NCI-H1105 treated with DMSO at 0.1 percent for 48 hours (cell line): ENCODE measurements around the gene PLXNB2.

Experiments used
- DNase-seq: peaks from one replicate; lab custom pipeline; 2025; lab: John Stamatoyannopoulos, UW

PLXNB2 gene

DNA sequence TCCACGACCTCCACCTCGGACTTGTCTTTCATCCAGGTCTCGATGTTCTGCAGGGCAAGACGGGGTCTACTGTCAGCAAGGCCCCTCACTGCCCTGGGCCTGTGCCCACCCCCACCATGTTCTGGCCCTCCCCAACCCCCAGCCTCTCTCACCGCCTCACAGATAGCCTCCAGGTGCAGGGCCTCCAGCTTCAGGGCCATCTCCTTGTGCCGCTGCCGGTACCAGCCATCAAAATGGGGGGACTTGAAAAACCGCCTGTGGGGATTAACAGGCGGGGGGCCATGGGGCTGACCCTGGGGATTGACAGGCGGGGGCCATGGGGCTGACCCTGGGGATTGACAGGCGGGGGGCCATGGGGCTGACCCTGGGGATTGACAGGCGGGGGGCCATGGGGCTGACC is 4.9 kb upstream of the PLXNB2 start:
- no peak for DNase-seq

DNA sequence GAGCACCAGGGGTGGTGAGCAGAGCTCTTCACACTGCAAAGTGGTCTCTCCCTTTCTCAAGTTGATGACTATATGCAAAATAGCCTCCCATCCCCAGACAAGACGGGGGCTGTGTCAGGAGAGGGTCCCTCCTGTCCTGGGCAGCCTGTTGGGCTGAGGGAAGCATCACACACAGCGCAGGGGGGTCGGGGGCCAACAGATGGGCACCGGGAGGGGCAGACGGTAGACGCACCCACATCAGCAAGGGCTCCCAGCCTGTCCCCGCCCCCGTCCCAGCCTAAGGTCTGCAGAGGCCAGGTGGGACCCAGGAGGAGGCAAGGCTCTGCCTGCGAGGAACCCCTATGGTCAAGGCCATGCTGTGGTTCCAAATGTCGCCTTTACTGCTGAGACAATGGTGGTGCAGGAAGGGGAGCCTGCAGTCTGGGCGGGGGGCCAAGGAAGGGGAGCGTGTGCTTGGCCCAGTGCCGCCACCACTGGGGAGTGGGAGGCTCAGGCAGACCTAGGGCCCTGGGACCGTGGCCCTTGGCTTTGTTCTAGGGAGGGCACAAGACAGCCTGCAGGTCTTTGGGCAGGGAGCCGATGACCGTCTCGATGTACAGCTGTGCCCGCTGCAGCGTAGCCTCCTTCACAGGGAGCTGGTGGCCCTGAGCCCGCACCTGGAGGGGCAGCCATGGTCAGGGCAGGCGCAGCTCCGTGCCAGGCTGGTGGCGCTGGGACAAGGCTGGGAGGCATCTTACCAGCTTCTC is 4.3 kb upstream of the PLXNB2 start:
- DNase-seq, result no peak

DNA sequence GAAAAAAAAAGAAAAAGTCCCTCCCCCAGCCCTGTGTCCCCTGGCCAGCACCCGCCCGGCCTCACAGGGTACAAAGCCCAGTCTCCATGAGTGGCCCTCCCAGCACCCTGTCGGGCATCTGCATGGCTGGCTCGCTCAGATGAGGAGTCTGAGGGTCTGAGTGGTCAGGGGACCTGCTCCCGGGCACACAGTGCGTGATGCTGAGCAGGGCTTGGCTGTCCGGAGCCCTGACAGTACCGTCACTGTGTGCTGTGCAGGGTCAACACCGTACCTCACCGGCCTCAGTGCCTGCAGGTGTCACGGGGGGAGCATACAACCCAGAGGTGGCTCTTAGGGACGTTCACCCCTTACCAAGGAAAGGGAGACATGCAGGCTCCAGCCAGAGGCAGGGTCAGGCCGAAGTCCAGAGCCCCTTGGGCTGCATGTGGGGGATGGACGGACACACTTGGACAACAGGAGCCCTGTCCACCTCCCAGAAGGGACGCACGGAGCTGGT is 3.6 kb upstream of the PLXNB2 start:
- no peak for DNase-seq

DNA sequence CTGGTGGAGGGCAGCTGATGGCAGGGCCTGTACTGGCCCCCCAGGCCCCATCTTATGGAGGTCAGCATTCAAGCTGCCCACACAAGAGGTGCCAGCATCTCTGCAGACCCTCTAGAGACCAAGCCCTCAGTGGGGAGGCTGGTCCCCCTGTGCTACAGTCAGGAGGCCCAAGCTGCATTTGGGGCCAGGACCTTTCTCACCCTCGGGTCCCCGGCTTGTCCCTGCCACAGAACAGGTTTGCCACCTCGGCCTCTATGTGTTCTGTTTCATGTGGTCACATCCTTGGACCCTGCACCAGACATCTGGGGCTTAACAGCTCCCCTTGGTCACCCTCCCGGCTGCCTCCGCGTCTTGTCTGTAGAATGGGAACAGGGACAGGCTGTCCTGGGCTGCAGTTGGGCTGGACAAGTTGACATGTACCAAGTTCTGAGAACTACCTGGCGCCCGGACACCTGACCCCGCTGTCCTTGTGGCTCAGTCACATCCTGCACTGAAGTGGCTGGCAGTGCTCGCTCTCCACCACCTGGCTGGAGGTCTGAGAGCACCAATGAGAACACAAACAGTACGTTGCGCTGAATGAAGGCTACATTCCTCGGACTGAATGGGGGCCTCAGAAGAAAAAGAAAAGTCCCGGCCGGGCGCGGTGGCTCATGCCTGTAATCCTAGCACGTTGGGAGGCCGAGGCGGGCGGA is 2.7 kb upstream of the PLXNB2 start:
- DNase-seq, result no peak

DNA sequence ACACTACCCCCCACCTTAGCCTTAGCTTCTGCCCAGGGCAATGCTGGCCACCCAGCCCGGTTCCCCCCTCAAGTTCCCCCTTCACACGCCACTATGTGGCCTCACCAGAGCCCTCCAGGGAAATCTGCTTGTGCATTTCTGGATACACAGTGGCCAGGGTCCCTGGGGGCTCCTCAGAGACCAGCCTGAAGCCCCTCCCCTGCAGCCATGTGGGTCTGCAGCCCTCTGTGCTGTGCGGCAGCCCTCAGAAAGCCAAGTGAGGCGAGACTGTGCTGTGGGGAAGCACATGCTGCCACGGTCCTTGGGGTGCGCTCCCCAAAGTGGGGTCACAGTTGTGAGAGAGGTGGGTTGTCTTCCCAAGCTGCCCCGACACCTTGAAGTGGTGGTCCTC is 2.1 kb upstream of the PLXNB2 start:
- DNase-seq, result no peak

DNA sequence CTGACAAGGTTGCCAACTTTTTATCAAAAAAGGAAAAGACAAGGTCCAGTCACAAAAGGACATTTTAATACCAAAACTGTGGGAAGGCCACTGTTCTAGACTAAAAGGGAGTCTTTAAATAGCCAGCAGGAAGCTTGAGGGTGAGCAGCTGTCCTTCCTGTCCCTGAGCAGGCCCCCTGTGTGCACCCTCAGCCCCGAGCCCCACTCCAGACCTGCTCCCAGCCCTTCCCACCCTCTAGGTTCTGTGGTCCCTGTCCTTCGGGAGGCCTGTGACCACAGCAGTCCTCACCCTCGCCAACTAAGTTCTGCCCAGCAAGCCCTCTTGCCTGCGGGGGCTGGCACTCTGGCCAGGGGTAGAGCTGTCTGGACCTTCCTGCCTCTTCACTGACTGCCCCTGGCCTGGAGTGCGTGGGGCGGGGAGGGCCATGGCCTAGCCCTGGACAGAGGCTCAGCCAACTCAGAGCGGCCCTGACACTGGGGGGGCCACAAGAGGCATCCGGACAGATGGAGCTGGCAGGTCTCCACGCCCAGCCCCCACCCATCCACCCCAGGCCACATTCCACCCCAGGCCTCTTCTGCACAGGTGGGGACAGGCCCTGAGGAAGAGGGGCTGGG is 1.6 kb upstream of the PLXNB2 start:
- DNase-seq, result no peak

DNA sequence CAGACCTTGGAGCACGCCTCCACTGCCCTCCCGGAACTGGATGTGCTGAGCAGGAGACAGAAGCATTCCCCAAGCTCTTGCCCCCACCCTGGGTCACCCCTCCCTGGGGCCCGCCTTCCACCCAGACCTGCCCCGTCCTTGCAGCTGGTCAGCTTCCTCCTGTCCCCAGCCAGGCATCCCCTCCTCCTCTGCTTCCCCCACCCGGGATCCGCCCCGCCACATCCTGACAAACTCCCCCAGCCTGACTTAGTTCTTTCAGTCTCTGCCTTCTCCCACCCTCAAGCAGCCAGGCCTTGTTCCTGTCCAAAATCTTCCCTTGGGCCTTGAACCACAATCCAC is 1.1 kb upstream of the PLXNB2 start:
- no peak for DNase-seq

DNA sequence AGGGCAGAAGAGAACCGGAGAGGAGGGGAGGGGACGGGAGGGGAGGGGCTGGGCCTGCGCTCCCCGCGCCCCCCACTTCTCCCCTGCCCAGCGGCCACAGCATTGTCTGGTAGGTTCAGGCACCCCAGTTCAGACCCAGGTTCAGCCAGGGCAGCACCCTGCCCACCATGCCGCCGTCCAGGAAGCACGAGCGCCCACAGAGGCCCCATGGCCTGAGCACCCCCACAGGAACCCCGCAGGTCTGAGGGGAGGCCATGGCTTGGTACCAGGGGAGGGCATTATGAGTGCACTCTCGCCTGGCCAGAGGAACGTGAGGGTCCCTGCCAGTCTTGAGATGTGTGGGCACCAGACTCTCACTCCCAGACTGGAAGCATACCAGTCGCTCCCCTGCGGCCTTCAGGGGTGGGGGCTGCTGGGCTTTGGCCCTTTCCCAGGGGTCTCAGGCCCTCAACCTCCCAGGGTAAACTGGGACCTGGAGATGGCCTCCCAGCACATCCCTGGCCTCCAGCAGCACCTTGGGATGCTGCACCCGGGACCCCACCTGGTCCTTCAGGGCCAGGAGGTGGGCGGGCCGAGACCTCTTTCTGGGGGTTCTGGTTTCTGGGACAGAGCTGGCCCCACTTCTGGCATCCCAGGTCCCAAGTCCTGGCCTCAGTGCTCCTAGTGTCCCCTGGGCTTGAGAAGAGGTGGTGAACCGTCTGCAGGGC is 597 bp upstream of the PLXNB2 start:
- DNase-seq, result no peak

DNA sequence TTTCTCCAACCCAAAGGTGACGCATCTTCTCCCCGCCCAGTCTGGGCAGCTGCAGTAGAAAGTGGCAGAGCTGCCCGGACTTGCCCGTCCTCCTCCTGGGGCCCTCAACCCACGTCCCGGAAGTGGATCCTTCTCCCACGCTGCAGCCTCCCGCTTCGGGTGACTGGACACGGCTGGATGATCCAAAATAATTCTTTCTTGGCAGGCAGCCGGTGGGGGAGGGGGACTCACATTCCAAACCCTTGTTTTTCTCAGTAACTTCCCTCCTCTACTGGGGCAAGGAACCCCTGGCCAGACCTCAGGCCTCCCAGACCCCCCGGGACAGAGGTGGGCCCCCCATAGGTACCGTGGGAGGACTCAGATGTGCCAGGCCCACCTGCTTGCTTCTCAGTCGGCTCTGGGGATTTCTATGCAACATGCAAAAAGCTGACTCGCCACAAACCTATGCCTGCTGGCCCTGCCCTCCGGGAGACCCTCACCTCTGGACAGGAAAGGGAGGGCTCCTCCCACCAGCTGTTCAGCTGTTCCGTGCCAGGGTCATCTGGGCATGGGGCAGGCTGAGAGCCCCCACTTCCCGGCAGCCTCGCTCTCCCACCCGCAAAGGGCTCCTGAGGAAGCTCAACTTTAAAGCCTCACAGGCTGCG is 1.4 kb downstream of the PLXNB2 start:
- DNase-seq, result peak; percentile 86

DNA sequence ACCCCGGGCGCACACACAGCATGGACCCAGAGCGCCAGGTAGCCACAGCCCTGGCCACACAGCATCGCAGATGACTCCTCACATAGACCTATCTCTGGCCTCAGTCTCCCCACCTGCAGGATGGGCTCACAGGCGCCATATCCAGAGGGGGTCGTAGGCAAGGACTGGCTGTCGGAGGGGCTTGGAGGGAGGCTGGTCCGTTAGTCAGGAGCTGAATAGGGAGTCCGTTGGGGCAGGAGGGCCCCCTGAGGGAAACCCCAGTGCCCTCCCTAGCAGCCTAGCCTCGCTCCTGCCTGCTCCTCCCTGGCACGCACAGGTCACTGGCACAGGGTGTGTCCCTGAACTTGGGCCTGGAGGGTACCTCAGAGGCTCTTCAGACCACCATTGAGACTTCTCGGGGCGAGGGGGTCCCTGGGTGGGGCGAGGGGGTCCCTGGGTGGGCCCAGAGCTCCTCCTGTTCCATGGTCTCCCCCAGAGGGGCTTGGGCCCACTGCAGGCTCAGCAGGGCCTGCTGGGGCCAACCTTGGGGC is 2.0 kb downstream of the PLXNB2 start:
- DNase-seq, result no peak

DNA sequence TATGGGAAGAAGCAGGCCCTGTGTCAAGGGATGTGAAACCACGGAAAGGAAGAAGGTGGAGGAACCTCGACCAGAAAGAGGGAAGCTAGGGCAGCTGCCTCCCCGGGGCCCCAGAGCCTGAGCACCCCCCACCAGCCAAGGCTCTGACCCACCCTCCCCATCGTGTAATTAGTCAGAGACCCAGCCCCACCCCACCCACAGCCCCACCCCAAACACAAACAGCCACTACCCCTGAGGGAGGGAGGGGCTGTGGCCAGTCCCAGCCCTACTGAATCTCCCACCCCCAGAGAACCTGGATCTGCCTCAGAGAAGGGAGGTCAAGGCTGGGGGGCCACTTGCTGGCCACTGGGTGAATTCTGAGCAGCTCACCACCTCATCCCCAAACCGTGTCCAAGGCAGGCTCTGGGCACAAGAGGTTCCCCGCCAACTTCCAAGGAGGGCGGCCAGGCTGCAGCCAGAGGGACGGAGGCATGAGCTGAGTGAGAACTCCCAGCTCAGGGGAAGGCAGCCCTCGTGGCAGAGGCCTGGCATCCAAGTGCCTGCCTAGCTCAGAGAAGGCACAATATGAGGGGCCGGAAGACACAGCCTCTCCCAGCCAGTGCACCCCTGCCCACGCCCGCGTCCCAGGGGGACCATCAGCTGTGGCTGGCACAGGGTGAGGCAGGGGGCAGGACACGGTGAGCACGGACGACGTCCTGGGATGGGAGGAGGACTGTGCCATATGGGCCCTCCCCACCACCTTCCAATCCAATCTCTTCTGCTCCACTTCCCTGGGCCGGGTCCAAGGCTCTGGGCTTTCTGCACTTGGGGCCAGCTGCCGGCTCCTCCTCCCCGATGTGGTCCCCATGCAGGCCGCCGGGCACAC is 2.7 kb downstream of the PLXNB2 start:
- DNase-seq, result no peak

DNA sequence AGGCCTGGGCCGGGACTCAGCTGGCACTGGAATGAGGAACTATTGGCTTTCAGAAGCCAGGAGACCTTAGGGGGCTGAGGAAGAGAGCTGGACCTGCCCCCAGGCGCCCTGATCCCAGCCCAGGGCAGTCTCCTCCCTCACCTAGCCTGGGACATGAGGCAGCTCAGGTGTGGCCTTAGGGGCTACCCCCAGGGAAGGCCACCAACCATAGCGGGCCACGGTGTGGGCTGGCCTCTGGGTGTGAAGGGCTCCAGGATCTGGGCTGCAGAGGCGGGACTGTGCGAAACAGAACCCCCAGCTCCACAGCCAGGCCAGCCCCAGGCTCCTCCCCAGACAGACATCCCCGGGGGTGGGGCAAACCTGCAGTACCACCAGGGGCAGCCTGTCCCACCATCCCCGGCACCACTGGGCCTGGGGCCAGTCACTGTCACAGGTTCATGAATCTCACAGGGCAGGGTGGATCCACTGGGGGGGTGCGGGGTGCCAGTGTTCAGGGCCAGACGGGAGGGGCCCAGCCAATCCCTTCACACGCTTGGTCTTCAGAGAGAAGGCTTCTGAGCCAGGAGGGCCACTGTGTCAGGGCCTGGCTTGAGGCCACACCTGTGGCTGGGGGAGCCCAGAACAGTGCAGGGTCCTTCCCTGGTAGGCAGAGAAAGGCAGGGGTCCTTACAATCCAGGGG is 3.5 kb downstream of the PLXNB2 start:
- no peak for DNase-seq

DNA sequence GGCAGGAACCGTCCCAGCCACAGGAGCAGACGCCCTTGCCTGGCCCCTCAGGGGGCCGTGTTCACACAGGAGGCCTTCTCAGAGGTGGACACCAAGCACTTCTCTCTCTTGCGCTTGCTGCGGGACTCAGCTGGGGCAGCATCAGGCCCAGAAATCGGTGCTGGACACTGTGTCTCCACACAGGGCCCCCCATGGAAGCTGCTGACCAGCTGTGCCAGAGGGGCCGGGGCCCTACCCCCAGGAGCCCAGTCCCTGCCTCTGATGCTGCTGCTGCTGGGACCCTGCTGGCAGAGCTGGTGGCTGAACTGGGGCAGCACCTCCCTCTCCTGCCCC is 4.0 kb downstream of the PLXNB2 start:
- no peak for DNase-seq

DNA sequence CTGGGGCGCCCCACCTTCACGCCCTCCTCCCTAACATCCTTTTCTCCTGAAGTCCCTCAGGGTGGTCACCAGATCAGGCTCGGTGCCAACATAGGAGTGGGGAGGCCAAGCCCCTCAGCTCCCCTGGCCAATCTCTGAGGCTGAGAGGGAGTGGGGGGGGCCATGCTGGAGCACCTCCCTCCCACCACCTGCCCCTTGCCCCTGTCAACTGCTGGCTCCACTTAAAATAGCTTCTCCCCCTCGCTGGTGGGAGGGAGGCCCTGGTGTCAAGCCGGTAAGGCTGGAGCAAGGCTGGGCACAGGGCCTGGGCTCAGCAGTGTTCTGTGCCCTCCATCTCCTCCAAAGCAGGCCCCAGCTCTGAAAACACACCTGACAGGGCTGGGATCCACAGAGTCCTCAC is 4.9 kb downstream of the PLXNB2 start:
- no peak for DNase-seq

DNA sequence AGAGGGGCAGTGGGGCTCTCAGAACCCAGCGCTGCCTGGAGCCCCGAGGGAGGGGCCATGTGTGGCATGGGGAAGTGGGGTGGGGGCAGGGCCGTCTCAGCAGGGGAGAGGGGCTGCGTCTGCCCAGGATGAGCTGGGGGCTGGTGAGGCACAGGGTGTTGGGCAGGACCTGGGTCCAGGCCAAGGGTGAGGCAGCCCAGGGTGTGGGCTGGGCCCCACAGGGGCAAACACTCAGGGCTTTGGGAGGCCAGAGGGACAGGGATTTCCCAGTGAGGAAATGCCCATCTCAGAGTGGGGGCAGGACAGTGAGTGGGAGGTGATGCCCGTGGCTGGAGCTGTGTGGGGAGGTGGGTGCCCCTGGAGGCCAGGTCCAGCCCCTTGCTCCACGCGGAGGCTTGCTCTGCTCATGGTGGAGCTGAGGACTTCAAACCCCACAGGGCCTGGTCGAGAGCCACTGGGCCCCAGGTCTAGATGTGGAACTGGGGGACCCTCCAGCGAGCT is 5.4 kb downstream of the PLXNB2 start:
- no peak for DNase-seq

DNA sequence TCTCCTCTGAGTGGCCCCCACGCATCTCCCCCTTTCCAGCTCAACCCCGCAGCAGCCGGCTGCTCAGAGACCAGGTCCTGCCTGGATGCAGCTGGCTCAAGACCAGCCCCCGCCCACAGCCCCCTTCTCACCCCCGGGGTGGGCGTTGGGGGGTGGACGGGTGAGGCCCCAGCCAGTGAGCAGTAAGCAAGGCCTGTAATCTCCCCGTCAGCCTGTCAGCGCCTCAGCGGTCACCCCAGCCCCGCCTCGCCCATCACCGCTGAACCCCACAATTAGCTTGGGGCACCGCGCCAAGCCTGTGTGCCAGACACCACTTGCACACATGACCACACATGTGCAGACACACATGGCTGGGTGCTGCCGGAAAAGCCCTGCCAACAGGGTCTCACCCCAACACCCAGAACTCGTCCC is 5.9 kb downstream of the PLXNB2 start:
- peak; percentile 62 for DNase-seq

DNA sequence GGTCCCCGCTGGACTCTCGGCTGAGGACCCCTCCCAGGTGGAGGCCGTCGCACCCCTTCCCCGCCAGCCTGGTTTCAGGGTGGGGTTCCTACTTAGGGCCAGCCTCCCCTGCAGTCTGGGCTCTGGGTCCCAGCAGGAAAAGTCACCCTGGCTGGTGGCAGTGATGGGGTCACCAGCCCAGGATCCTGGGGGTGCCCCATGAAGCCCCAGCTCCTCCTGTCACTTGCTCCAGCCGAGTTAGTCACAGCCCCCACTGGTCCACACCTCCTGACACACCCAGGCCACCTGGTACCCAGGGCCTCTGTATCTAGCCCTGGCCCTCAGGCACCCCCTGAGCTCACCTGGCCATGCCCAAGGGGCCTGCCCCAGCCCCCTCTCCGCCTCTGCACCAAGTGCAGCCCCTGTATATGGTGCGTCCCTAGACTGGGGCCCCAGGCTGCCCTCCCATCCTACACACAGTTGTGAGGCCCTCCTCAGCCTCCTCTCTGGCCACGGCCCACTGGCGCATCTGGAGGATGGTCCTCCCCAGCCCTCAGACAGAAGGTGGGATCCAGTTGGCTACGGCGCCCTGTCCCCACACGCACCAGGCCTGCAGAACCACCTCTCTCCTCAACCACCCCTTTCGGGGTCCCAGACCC is 6.7 kb downstream of the PLXNB2 start:
- no peak for DNase-seq

DNA sequence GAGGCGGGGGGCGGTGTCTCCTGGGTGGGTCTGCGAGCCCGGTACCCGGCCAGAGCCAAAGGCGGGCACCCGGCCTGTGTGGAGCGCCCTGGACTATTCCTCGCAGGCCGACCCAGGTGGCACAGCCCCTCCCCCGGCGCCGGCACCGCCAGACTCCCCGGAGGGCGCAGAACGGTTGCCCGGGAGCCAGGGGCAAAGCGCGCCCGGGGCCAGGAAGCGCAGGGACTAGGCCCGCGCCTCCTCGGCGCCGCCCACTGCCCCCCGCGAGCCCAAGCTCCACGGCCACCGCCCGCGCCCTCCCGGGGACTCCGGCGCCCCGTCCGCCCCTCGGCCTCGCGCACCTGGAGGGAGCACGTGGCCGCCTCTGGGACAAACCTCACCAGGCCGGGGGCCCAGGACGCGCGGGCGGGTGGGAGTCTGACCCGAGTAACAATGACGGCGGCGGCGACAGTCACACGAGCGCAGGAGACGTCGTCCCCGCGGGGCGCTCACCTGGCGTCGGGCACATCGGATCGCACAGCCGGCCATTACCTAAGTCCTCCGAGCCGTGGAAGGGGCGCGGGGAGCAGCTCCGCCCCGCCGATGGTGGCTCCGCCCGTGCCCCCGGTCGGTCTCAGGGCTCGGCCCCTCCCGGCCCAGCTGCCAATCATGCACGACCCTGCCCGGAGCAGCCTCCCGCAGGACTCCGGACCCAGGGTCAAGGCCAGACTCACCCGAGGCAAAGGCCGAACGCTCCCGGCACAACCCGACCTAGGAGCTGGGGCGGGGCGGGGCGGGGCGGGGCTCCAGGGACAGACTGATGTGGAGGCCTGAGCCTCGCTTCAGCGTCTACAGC is 7.4 kb downstream of the PLXNB2 start:
- no peak for DNase-seq
